PC-3 (cell line): ENCODE data around the gene GHDC. TPM values are rescaled to one million over a fixed set of nuclear protein-coding genes. Genes with fewer than 3 reads are reported as not detected.

Experiments used
- ATAC-seq: fragments of 200-7000 bp; cut with Tn5 transposase; 2 replicates; pipeline ENCODE4 v1.9.1; 2020; ENCODE audit warnings: mild to moderate bottlenecking, moderate library complexity
- BruUV-seq: library from RNA; stranded (reverse); fragments of 400-500 nt; replicated peaks from 2 replicates; lab custom pipeline; 2021; lab: Mats Ljungman, UMichigan
- CTCF ChIA-PET: fragments of 300-600 bp; sonication (Branson Sonifier 250); formaldehyde crosslinking; loops from one replicate; lab custom pipeline; 2022; ENCODE audit warnings: antibody characterized with exemption; lab: Charles Lee
- POLR2A ChIA-PET: fragments of 300-600 bp; sonication (Branson Sonifier 250); formaldehyde crosslinking; loops from one replicate; lab custom pipeline; 2022; ENCODE audit warnings: antibody characterized with exemption; ENCODE audit not compliant: unreplicated experiment; lab: Charles Lee
- DNase-seq: peaks from one replicate; pipeline ENCODE4 v3.0.0-alpha.2; 2015
- H2AFZ ChIP-seq: fragments of 300-600 bp; sonication (generic); 2 replicates; pipeline ENCODE4 v1.6.0; 2016; ENCODE audit warnings: antibody characterized with exemption, low read length
- H3F3A ChIP-seq: fragments of 300-600 bp; sonication (generic); one replicate; pipeline ENCODE4 v1.6.0; 2017; ENCODE audit warnings: antibody characterized with exemption, low read length, control low read depth, mild to moderate bottlenecking; ENCODE audit not compliant: unreplicated experiment
- H3K27ac ChIP-seq: fragments of 300-600 bp; sonication (generic); 2 replicates; pipeline ENCODE4 v1.5.1; 2016; ENCODE audit warnings: mild to moderate bottlenecking, low read length
- H3K27me3 ChIP-seq: fragments of 300-600 bp; sonication (generic); 2 replicates; pipeline ENCODE4 v1.6.1; 2016; ENCODE audit warnings: low read length, mixed read lengths
- H3K36me3 ChIP-seq: fragments of 300-600 bp; sonication (generic); 2 replicates; pipeline ENCODE4 v1.6.1; 2016; ENCODE audit warnings: low read depth, mixed run types, low read length, mixed read lengths
- H3K4me1 ChIP-seq: fragments of 300-600 bp; sonication (generic); 2 replicates; pipeline ENCODE4 v1.5.1; 2016; ENCODE audit warnings: low read length; ENCODE audit not compliant: insufficient read depth
- H3K4me2 ChIP-seq: fragments of 300-600 bp; sonication (generic); 2 replicates; pipeline ENCODE4 v1.6.0; 2016; ENCODE audit warnings: low read length
- H3K4me3 ChIP-seq: fragments of 300-600 bp; sonication (generic); 2 replicates; pipeline ENCODE4 v1.5.1; 2016; ENCODE audit warnings: mild to moderate bottlenecking, low read length, mixed read lengths
- H3K79me2 ChIP-seq: fragments of 300-600 bp; sonication (generic); 2 replicates; pipeline ENCODE4 v1.6.1; 2017; ENCODE audit warnings: low read length, mixed read lengths
- H3K9ac ChIP-seq: fragments of 300-600 bp; sonication (generic); 2 replicates; pipeline ENCODE4 v1.6.0; 2016; ENCODE audit warnings: mild to moderate bottlenecking, low read length
- H3K9me2 ChIP-seq: fragments of 300-600 bp; sonication (generic); replicated peaks from 2 replicates; pipeline ENCODE4 v1.6.1; 2016; ENCODE audit warnings: mixed run types, low read length, mixed read lengths
- H3K9me3 ChIP-seq: fragments of 300-600 bp; sonication (generic); 2 replicates; pipeline ENCODE4 v1.6.1; 2016; ENCODE audit warnings: low read length, mixed read lengths
- H4K20me1 ChIP-seq: fragments of 300-600 bp; sonication (generic); 2 replicates; pipeline ENCODE4 v1.6.1; 2016; ENCODE audit warnings: low read length, mixed read lengths
- EZH2 ChIP-seq: fragments of 300-600 bp; sonication (generic); IDR thresholded peaks from one replicate; pipeline ENCODE4 v1.6.1; 2017; ENCODE audit warnings: antibody characterized with exemption, mild to moderate bottlenecking, low read length; ENCODE audit not compliant: unreplicated experiment
- EZH2phosphoT487 ChIP-seq: fragments of 300-600 bp; sonication (generic); IDR thresholded peaks from 2 replicates; pipeline ENCODE4 v1.6.1; 2018; ENCODE audit warnings: mild to moderate bottlenecking, antibody characterized with exemption, low read length, borderline replicate concordance
- intact Hi-C: fragments of 100-400 bp; cut with micrococcal nuclease; formaldehyde crosslinking; loops from 2 replicates; pipeline ENCODE4 v1.9.0; 2023
- total RNA-seq: library from RNA; depleted of rRNA; stranded (reverse); fragments of >200 nt; gene quantifications from 2 replicates; pipeline ENCODE4 v1.2.3, GENCODE V29; 2014
- TF ChIP-seq, protein P1 (sequence below): fragments of 300-600 bp; sonication (generic); conservative IDR thresholded peaks from 2 replicates; pipeline ENCODE4 v1.5.1; 2017; ENCODE audit warnings: antibody characterized with exemption, low read depth, mild to moderate bottlenecking, low read length

GHDC gene
- total RNA-seq, 1 experiment from 2014 or later, result not detected

GRCh38 chr17:42202696-42203095, 8.4 kb upstream of the GHDC start:
- Histone ChIP-seq H3K79me2 (no peaks in the 10 kb centered on the region), H3K9me2 (no peaks in the 10 kb centered on the region), H3K27ac (no peak overlapping the region), H4K20me1 (no peaks in the 10 kb centered on the region), H3K9ac (no peak overlapping the region), H3K9me3 (no peaks in the 10 kb centered on the region), H3K4me2 (no peak overlapping the region), H3K27me3 (no peaks in the 10 kb centered on the region), H3K4me1 (no peaks in the 10 kb centered on the region), H3K36me3 (no peaks in the 10 kb centered on the region), H3F3A (no peaks in the 10 kb centered on the region), H3K4me3 (no peak overlapping the region), H2AFZ (no peak overlapping the region)
- DNase-seq (no peak), ATAC-seq (no peak)
- POLR2A ChIA-PET, result no interaction called here
- intact Hi-C loops, result no loop called here
- CTCF ChIA-PET, result no interaction called here
- no TSS peak for BruUV-seq
- no peak for TF ChIP-seq EZH2
- no peak for TF ChIP-seq EZH2phosphoT487
- TF ChIP-seq, protein P1, sequence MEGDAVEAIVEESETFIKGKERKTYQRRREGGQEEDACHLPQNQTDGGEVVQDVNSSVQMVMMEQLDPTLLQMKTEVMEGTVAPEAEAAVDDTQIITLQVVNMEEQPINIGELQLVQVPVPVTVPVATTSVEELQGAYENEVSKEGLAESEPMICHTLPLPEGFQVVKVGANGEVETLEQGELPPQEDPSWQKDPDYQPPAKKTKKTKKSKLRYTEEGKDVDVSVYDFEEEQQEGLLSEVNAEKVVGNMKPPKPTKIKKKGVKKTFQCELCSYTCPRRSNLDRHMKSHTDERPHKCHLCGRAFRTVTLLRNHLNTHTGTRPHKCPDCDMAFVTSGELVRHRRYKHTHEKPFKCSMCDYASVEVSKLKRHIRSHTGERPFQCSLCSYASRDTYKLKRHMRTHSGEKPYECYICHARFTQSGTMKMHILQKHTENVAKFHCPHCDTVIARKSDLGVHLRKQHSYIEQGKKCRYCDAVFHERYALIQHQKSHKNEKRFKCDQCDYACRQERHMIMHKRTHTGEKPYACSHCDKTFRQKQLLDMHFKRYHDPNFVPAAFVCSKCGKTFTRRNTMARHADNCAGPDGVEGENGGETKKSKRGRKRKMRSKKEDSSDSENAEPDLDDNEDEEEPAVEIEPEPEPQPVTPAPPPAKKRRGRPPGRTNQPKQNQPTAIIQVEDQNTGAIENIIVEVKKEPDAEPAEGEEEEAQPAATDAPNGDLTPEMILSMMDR, result no peak

DNA sequence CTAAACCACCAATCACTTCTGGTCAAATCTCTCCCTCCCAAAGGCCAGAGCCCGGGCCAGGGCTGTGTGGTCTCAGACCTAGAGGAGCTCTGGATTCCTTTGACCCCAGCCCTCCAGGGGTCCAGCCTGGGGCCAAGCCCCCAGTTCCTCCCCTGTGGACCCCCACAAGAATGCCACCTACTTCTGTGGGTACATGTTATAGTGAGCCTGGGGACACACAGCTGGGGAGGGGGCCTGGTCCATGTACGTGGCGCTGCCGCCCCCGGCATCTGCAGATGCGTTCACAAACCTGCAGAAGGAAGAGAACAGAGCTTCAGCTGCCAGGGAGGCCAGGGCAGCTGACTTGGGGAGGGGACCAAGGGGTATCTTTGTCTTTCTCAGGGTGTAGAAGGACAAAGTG, 7.9 kb upstream of the GHDC start:
- Histone ChIP-seq H4K20me1 (no peaks in the 10 kb centered on the region), H3K4me2 (no peak overlapping the region), H3F3A (no peaks in the 10 kb centered on the region), H3K36me3 (no peaks in the 10 kb centered on the region), H3K9me2 (no peaks in the 10 kb centered on the region), H3K79me2 (no peaks in the 10 kb centered on the region), H3K4me1 (no peaks in the 10 kb centered on the region), H3K4me3 (no peak overlapping the region), H2AFZ (no peak overlapping the region), H3K27ac (no peak overlapping the region), H3K9me3 (no peaks in the 10 kb centered on the region), H3K27me3 (no peaks in the 10 kb centered on the region), H3K9ac (no peak overlapping the region)
- TF ChIP-seq EZH2 (no peak), EZH2phosphoT487 (no peak)
- TF ChIP-seq, protein P1, result no peak
- no peak for DNase-seq
- no TSS peak for BruUV-seq
- ATAC-seq, result no peak
- intact Hi-C loops, result no loop called here
- CTCF ChIA-PET, result no interaction called here
- POLR2A ChIA-PET, result no interaction called here

GRCh38 chr17:42201458-42201772, 7.1 kb upstream of the GHDC start:
- ATAC-seq (no peak), DNase-seq (no peak)
- H3K4me3 ChIP-seq, result no peak overlapping the region
- no peak overlapping the region for H3K4me2 ChIP-seq
- H4K20me1 ChIP-seq, result no peaks in the 10 kb centered on the region
- no peaks in the 10 kb centered on the region for H3K9me2 ChIP-seq
- no peak overlapping the region for H3K27ac ChIP-seq
- H3K4me1 ChIP-seq, result no peaks in the 10 kb centered on the region
- H3K9ac ChIP-seq, result no peak overlapping the region
- H3K27me3 ChIP-seq, result no peaks in the 10 kb centered on the region
- intact Hi-C loops, result no loop called here
- H3F3A ChIP-seq, result no peaks in the 10 kb centered on the region
- BruUV-seq, result no TSS peak
- TF ChIP-seq EZH2 (no peak), EZH2phosphoT487 (no peak)
- TF ChIP-seq, protein P1, result no peak
- no peaks in the 10 kb centered on the region for H3K9me3 ChIP-seq
- H2AFZ ChIP-seq, result no peak overlapping the region
- no peaks in the 10 kb centered on the region for H3K79me2 ChIP-seq
- CTCF ChIA-PET, result no interaction called here
- H3K36me3 ChIP-seq, result no peaks in the 10 kb centered on the region
- POLR2A ChIA-PET, result no interaction called here
